GM23338 (cell line): ENCODE results near the gene INPPL1.

Experiments
- CREB1 ChIP-seq: fragments of 250-450 bp; sonication (Bioruptor Pico); IDR thresholded peaks from 2 replicates; pipeline ENCODE4 v1.5.0; 2020; ENCODE audit warnings: low read depth, mild to moderate bottlenecking, moderate library complexity
- EZH2 ChIP-seq: fragments of 200-600 bp; sonication (generic); IDR thresholded peaks from one replicate; pipeline ENCODE4 v1.8.0; 2017; ENCODE audit warnings: antibody characterized with exemption, mild to moderate bottlenecking, low read depth; ENCODE audit not compliant: unreplicated experiment
- EZH2phosphoT487 ChIP-seq: fragments of 200-600 bp; sonication (generic); IDR thresholded peaks from one replicate; pipeline ENCODE4 v1.8.1; 2018; ENCODE audit warnings: antibody characterized with exemption; ENCODE audit not compliant: unreplicated experiment
- JUNB ChIP-seq: IDR thresholded peaks from one replicate; pipeline ENCODE4 v1.6.1; 2016; ENCODE audit warnings: antibody characterized with exemption; ENCODE audit not compliant: unreplicated experiment
- NANOG ChIP-seq: IDR thresholded peaks from 2 replicates; pipeline ENCODE4 v1.6.1; 2016; ENCODE audit warnings: antibody characterized with exemption, borderline replicate concordance
- POLR2AphosphoS5 ChIP-seq: IDR thresholded peaks from 2 replicates; pipeline ENCODE4 v1.6.1; 2016; ENCODE audit warnings: antibody characterized with exemption, low read depth
- STAT1 ChIP-seq: IDR thresholded peaks from one replicate; pipeline ENCODE4 v1.6.1; 2016; ENCODE audit warnings: antibody characterized with exemption; ENCODE audit not compliant: unreplicated experiment
- TF ChIP-seq, protein P1 (sequence below), 2 experiments: fragments of 200-600 bp in 1 of 2; sonication (generic) in 1 of 2; conservative IDR thresholded peaks; 2 replicates each; pipeline versions ENCODE4 v1.5.1 to v1.6.1; 2016 to 2017; ENCODE audit warnings: antibody characterized with exemption in 2 of 2, low read depth in 2 of 2, mild to moderate bottlenecking in 2 of 2, moderate library complexity in 1 of 2
- TF ChIP-seq, protein P2 (sequence below): IDR thresholded peaks from one replicate; pipeline ENCODE4 v1.6.1; 2018; ENCODE audit warnings: antibody characterized with exemption; ENCODE audit not compliant: unreplicated experiment
- TF ChIP-seq, protein P3 (sequence below): IDR thresholded peaks from 2 replicates; pipeline ENCODE4 v1.6.1; 2016; ENCODE audit warnings: antibody characterized with exemption

DNA sequence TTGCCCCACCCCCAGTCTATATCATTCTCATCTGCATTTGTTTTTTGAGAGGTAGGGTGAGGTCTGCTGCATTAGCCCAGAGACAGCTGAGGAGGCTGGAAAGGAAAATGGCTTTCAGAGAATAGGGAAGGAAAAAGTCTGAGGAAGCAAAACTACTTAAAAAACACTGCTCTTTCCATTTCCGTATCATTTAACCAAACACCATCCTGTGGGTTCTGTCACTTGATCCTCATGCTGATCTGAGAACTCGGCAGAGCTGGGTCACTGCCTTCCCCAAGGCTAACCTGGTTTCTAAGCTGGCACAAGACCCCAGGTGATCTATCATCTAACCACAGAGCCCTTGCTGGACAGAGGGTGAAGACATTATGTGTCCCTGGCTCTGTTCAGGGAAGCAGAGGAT, 6.7 kb upstream of the INPPL1 start:
- TF ChIP-seq NANOG, result no peak
- TF ChIP-seq EZH2, result no peak
- TF ChIP-seq EZH2phosphoT487, result no peak
- TF ChIP-seq, protein P1, sequence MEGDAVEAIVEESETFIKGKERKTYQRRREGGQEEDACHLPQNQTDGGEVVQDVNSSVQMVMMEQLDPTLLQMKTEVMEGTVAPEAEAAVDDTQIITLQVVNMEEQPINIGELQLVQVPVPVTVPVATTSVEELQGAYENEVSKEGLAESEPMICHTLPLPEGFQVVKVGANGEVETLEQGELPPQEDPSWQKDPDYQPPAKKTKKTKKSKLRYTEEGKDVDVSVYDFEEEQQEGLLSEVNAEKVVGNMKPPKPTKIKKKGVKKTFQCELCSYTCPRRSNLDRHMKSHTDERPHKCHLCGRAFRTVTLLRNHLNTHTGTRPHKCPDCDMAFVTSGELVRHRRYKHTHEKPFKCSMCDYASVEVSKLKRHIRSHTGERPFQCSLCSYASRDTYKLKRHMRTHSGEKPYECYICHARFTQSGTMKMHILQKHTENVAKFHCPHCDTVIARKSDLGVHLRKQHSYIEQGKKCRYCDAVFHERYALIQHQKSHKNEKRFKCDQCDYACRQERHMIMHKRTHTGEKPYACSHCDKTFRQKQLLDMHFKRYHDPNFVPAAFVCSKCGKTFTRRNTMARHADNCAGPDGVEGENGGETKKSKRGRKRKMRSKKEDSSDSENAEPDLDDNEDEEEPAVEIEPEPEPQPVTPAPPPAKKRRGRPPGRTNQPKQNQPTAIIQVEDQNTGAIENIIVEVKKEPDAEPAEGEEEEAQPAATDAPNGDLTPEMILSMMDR (conservative IDR thresholded peaks at IDR 0.05; ENCODE audit: low read depth in 2 of 2), result no peak
- TF ChIP-seq POLR2AphosphoS5, result no peak
- TF ChIP-seq CREB1 (CRISPR knock-in tag), result no peak
- TF ChIP-seq, protein P2, sequence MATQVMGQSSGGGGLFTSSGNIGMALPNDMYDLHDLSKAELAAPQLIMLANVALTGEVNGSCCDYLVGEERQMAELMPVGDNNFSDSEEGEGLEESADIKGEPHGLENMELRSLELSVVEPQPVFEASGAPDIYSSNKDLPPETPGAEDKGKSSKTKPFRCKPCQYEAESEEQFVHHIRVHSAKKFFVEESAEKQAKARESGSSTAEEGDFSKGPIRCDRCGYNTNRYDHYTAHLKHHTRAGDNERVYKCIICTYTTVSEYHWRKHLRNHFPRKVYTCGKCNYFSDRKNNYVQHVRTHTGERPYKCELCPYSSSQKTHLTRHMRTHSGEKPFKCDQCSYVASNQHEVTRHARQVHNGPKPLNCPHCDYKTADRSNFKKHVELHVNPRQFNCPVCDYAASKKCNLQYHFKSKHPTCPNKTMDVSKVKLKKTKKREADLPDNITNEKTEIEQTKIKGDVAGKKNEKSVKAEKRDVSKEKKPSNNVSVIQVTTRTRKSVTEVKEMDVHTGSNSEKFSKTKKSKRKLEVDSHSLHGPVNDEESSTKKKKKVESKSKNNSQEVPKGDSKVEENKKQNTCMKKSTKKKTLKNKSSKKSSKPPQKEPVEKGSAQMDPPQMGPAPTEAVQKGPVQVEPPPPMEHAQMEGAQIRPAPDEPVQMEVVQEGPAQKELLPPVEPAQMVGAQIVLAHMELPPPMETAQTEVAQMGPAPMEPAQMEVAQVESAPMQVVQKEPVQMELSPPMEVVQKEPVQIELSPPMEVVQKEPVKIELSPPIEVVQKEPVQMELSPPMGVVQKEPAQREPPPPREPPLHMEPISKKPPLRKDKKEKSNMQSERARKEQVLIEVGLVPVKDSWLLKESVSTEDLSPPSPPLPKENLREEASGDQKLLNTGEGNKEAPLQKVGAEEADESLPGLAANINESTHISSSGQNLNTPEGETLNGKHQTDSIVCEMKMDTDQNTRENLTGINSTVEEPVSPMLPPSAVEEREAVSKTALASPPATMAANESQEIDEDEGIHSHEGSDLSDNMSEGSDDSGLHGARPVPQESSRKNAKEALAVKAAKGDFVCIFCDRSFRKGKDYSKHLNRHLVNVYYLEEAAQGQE, result no peak
- no peak for TF ChIP-seq JUNB
- no peak for TF ChIP-seq STAT1
- TF ChIP-seq, protein P3, sequence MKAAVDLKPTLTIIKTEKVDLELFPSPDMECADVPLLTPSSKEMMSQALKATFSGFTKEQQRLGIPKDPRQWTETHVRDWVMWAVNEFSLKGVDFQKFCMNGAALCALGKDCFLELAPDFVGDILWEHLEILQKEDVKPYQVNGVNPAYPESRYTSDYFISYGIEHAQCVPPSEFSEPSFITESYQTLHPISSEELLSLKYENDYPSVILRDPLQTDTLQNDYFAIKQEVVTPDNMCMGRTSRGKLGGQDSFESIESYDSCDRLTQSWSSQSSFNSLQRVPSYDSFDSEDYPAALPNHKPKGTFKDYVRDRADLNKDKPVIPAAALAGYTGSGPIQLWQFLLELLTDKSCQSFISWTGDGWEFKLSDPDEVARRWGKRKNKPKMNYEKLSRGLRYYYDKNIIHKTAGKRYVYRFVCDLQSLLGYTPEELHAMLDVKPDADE, result no peak
